NCI-H2227 (cell line): Measurements from ENCODE around the gene MCTP2.
"Not testable (repeated sequence)": the region's sequence is repeated elsewhere in the genome, so short reads cannot be mapped to it uniquely, and the experiment has no call there.

Experiments
- DNase-seq: peaks from one replicate; lab custom pipeline; 2025; ENCODE audit not compliant: unreplicated experiment; lab: John Stamatoyannopoulos, UW

MCTP2 gene

DNA sequence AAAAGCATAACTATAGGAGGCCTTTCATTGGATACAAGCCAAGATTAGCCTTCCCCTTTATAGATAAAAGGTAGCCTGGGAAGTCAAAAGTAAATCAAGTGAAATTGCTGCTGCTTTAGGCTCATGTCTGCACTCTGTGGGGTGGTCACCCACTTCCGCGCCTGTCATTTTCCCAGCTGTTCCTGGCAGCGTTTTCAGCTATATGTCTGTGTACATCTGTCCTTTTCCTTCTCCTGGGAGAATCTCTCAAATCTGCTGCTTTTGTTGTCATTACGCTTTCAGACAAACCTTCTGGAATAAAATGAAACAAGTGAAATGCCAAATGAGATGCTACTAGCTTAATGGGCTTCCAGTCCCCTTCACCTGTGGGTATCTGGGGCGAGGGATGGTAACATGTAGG is 211.8 kb downstream of the MCTP2 start:
- DNase-seq, result no peak

DNA sequence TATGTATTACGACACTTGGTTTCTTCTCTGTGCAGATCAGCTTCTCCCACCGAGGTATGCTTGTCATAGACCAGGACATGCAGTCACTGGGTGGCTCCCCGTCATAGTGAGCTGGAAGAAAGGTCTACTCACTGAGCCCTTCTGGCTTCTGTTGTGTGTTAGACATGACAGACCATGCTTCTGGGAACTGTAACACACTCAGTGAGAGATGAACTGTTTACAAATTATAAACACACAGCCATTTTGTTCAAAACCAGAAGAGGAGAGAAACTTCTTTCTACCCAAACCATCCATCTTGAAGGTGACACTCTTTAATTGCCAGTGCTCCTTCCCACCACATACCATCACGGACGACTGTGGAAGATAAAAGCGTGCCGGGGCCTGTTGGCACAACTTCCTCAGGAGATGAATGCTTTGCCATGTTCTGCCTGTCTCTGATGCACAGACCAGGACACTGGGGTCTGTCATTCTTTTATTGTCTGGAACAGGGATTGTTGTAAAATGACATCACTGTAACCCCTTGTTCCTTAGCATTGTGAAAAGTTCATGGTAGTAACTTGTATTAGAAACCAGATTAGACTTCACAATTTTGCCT is 214.3 kb downstream of the MCTP2 start:
- no peak for DNase-seq

DNA sequence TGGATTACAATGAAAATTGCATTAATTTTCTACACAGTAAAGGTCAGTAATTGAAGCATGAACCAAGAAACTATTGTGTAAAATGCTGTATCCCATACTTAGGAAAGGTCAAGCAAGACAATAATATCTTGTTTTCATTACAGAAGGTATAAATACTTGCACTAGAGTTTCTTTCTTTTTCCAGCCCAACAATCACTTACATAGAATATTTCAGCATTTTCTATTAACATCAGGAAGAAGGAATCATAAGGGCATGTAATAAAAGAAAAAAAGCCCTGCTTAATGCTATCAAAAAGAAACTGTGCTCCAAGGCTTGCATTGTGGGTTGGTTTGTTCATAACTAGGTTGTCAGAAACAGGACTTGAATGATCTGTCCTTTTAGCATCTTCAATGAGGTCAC is 215.1 kb downstream of the MCTP2 start:
- DNase-seq, result no peak

DNA sequence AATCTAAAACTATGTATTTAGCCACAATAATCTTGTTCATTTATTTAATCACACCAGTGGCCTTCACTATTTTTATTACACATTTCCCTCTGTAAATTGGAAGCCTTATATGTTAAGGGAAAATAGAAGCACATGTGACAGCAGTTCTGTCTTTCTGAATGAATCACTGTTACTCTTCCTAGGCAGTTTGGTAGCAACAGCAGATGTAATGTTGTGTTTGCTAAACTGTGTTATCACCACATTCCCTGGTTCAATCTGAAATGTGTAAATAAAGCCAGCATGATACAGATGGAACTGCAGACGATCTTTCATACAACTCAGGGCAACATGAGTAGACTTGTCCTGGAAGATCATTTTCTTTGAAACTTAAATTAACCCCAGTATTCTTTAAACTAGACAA is 220.1 kb downstream of the MCTP2 start:
- no peak for DNase-seq

DNA sequence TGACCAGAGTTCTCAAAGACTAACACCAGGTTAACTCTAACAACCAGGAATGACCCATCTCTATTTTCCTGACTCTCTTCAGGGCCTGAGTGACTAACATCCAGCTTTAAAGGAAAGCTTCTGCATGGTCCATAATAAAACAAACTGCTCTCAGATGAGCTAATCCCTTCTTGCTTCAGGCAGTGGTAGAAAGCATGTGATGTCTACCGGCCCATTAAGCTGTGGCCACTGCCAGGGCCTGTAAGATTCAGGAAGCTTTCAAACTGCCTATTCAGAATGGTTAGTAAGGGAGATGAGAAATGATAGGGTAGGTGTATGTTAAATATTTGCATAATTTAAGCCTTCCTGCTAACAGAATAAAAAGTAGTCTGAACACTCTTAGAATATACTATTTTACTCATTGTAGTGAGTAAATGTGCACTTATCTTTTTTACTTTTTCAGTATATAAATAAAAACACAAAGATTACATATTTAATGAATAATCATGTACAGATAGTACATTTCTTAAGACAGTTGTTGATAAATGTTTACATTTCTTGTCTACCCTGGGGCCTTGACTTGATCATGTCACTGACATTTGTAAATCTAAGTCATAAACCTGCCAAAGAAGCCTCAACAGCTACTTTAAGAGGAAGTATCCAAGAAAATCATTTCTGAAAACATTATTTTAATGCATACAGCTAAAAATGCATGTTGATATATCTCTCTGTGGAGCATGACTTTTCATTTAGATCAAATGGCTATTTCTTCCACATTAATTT is 222.0 kb downstream of the MCTP2 start:
- DNase-seq, result no peak

DNA sequence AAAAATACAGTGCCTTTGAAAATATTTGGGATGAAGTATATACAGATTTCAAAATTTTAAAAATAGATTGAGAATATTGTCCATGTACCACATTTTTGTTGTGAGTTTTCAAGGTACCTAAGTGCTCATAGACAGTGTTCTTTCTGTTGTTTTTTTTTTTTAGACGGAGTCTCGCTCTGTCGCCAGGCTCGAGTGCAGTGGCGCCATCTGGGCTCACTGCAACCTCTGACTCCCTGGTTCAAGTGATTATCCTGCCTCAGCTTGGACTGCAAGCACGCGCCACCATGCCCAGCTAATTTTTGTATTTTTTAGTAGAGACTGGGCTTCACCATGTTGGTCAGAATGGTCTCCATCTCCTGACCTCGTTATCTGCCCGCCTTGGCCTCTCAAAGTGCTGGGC is 223.9 kb downstream of the MCTP2 start:
- no peak for DNase-seq

DNA sequence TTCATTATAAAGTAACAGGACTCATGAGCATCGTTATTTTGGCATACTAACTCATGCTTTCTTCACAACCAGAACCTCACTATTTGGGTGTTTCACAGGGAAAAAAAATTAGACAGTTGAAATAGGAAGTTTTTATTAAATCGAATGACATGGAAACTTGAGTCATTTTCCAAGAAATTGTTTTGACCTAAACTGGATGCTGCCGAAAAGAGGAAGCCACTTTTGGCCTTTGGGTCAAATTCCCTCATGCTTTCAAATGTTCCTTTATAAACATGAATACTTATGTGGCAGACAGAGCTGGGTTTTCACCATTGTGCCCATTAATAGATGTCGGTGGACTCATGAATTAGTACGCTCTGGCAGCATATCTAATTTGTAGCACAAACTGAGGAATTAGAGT is 224.9 kb downstream of the MCTP2 start:
- DNase-seq, result no peak

DNA sequence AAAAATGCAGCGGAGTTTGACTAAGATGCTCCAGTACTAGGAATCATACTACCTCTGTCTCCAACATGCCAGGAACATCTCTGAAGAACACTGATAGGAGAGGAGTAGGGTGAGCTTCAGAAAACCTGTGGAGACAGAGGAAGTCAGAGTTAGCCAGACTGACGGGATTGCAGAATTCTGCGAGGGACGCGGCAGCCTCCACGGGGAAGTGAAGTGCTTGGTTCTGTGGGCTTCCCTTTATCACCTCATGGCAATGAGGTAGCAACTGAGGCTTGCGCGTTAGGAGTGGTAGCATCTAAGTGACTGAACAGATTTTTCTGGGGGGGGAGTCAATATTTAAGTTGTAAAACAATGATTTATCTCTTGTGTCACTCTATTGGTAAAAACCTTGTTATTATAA is 226.3 kb downstream of the MCTP2 start:
- no peak for DNase-seq

DNA sequence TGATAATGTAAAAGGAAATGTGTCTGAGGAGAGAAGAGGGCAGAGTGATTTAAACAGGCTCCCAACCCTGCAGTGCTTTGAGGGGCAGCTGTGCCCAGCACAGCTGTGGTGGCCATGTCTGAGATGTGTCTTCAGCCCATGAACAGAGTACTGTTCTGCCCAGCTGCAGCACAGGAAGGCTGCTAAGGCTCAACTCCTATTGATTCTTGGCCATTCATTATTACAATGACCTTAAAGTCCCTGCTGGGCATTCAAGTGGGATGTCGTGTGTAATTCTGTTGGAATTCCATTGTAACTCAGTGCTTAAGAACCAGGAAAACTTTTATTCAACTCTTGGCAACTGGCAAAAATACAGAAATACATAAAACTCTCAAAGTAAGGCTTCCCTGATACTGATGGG is 229.3 kb downstream of the MCTP2 start:
- DNase-seq, result no peak

DNA sequence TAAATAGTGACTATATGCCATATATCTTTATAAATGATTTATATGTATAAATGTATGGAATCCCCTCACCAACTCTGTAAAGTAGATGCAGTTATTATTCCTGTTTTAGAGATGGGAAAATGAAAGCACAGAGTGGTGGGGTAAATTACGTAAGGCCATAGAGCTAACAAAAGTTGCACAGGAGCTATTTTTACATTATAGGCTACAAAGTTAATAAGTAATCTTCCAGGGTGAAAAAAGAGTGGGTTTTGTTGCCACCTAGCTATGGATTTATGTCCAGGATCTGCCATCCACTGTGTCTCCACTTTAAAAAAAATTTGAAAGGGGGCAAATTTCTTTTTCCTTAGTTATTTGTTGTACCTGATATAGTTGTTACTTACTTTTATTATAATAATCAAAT is 235.7 kb downstream of the MCTP2 start:
- no peak for DNase-seq

DNA sequence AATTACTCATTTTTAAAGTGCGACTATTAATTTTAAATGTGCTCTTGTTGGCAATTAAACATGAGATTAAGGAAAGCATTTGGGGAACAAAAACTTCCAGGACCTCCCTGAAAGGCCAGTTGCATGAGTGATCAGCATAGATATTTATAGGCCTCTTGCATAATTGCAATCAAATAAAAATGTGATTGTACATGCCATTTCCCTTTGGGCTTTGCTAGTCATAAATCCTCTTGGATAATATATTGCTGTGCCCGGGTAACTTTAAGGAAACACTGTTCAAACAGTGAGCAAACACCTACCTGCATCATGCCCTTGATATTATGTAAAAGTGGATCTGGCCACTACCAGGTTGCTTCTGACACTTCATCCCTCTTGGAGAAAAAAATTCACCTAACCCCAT is 239.1 kb downstream of the MCTP2 start:
- no peak for DNase-seq

DNA sequence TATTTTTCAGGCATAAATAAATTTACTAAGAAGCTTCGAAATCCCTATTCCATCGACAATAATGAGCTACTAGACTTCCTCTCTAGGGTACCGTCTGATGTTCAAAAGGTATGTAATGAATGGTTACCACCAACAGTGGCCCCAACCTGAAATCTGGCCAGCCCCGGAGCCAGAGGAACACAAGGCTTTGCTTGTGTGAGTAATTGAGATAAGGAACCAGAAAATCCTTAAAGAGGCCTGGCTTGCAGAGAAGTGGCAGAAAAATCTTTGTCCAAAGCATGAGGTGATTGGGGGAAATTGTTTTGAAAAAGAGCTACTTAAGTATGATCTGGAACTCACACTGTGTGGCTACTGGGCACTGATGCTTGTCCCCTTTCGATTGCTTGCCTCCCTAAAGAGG is 245.3 kb downstream of the MCTP2 start:
- DNase-seq, result no peak

DNA sequence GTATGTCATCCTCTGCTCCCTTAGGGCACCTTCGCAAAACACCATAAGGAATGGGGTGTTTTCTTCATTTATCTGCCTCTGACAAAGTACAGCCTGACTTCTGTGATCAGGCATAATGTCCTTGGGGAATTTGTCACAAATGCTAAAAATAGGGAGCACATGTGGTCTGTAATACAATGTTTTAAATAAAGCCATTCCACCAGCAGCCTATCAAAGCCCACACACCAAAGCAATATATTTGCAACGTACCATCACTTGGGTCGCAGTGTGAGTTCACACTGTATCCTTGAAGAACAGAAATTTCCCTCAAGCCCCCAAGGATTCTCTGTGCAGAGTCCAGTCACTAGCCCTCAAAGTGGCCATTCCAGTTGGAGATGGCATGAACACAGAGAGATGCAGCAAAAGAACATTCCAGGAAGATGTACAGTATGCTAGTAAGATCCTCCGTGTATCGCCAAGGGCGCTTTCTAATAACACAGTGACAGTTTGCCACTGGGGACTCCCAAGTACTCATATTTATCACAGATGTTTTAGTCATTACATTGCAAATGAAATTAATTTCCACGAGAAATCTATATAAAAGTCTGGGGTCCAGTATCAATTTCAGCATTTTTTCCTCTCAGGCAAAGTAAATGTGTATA is 246.7 kb downstream of the MCTP2 start:
- DNase-seq, result no peak

DNA sequence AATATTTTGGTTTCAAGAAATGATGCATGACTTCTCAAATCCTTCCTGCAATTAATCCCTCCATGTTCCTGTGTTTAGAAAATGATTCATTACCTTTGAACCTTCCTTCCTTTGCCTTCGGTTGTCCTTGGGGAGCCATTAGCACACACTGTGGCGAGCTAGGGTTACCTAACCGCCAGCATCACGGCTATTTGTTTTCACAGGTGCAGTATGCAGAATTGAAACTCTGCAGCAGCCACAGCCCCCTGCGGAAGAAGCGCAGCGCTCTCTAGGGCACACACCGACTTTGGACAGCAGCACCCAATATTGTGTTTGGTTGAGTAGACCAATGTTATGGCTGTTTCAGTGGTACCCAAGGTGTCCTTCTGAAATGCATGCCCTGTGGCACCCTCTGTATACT is 247.4 kb downstream of the MCTP2 start:
- DNase-seq, result no peak

DNA sequence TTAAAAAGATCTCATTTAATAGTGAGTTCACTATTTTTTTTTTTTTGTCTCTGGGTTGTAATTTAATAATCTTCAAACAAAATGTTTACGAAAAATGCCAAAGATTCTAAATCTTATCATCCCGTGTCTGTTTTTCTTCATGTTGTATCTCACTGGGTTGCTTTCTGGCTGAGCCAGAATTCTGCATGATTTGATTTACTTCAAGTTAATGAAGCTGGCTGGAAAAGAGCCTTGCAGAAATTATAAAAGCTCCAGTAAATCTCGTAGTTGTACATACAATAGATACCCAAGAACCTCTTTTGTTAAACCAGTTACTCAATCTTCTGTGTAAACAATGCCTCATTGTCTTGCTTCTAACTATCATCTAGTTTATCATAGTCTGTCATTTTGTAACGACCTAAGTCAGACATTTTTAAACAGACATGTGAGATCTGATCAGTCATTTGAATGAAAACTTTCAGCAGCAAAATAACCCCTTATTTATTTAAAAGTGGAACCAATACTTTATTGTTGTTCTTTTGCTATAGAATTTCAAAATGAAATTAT is 249.0 kb downstream of the MCTP2 start:
- no peak for DNase-seq

DNA sequence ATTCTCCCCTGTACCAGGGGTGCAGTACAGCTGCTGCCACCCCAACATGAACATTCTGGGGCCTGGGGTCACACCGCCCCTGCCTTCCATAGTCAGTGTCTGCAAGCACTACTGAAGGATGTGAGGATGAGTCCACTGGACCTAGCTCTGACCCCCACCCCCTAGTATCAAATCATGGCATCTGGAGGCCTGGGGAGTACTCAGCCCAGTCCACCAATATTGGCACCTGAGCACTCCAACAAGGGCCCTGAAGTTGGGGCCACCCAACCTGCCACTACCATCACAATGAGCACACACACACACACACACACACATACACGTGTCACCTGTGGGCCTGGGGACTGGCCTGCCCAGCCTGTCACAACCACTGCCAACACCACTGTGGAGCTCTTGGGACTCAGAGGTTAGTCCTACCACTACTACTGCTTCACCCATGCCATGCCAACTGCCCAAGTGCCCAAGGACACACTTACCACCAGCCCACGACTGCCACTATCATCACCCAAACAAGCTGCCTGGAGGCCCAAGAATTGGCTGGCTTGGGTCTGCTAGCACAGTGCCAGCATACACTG is 253.9 kb downstream of the MCTP2 start:
- no peak for DNase-seq

DNA sequence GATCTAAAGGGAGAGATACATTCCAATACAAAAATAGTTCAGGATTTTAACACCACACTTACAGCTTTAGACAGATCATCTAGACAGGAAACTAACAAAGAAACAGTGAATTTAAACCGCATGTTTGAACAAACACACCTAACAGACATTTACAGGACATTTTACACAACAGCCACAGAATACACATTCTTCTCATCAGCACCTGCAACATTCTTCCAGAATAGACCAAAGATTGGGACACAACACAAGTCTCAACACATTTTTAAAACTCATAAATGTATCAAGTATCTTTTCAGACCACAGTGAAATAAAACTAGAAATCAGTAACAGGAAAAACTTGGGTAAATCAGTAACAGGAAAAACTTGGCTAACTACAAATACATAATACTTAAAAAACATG is 256.3 kb downstream of the MCTP2 start:
- no peak for DNase-seq

DNA sequence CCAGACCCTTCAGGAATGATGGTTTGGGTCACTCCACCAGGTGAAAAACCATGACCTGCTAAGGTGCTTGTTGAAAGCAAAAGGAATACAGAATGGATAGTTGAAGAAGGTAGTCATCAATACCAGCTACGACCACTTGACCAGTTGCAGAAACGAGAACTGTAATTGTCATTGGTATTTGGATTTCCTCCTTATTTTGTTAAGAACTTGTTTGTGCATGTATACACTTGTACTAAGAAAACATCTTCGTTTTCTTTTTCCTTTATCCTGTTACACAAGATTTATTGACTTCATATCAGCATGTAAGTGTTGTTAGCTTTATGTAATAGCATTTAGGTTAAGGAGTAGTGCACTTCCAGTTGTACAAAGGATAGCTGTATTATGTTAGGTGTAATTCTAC is 261.8 kb downstream of the MCTP2 start:
- DNase-seq, result no peak

DNA sequence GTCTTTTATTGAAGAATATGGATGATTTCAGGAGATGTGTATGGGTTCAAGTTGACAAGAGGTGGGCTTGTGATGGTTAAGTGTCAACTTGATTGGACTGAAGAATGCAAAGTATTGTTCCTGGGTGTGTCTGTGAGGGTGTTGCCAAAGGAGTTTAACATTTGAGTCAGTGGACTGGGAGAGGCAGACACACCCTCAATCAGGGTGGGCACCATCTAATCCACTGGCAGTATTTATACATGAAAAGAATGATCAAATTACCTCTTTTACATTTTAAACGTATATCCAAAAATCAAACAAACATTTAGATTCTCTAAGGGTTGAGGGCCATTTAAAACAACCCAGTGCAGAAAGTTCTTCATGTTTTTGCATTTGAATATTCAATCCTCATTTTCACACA is 262.2 kb downstream of the MCTP2 start:
- DNase-seq, result not testable (repeated sequence)

DNA sequence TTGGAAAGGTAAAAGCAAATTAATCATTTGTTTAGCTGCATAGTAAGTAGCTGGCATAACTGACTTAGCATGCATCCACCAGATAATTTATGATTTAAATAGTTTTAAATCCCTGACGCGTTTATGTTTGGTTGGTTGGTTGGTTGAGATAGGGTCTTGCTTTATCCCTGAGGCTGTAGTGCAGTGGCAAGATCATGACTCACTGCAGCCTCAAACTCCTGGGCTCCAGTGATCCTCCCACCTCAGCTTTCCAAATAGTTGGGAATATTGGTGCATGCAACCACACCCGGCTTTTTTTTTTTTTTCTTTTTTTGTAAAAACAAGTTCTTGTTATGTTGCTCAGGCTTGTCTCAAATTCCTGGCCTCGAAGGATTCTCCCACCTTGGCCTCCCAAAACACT is 263.4 kb downstream of the MCTP2 start:
- no peak for DNase-seq

DNA sequence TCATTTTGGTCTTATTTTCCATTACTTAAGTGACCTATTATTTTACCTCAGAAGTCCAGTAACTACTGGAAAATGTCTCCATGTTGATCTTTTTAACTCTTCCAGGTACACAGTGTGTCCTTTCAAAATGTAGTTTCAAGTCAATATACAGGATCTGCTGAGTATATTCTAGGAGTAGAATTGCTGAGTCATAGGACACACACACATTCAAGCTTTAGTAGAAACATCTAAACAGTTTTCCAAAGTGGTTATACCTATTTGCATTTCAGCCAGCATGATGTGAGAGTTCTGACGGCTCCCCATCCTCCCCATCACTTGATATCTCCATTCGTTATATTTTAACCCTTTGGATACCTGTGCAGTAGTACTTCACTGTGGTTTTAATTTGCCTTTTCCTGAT is 271.9 kb downstream of the MCTP2 start:
- no peak for DNase-seq

DNA sequence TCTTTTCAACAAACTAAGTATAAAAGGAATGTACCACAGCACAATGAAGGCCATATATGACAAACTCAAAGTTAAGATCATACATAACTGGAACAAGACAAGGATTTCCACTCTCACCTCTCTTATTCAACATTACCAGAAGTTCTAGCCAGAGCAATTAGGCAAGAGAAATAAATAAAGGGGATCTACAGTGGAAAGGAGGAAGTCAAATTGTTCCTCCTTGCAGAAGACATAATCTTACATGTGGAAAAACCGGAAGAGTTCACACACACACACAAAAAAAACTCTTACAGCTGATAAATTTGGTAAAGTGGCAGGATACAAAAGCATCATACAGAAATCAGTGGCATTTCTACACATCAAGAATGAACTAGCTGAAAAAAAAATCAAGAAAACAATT is 277.9 kb downstream of the MCTP2 start:
- no peak for DNase-seq
